Stomach (tissue), 9 donors: Measurements from ENCODE around the gene ITGB2. TPM values are rescaled to one million over a fixed set of nuclear protein-coding genes. Genes with fewer than 3 reads are reported as not detected.

Source experiments
- DNase-seq, 2 donors: peaks; one replicate each; pipeline versions ENCODE4 v3.0.0 to v3.0.0-alpha.2; 2013 to 2019
- H3K27ac ChIP-seq, 5 donors: fragments of 200-600 bp in 4 of 5; sonication (generic) in 4 of 5; one replicate each; pipeline ENCODE4 v1.5.1; 2013 to 2019; ENCODE audit warnings: mild to moderate bottlenecking in 1 of 5, moderate library complexity in 1 of 5
- H3K27me3 ChIP-seq, 3 donors: fragments of 200-600 bp; sonication (generic); one replicate each; pipeline ENCODE4 v1.5.1; 2017 to 2019; ENCODE audit warnings: mixed run types in 1 of 3
- H3K36me3 ChIP-seq, 4 donors: fragments of 200-600 bp; sonication (generic); 1 replicate in 3 of 4; 2 replicates in 1 of 4; pipeline ENCODE4 v1.5.1; 2016 to 2019
- H3K4me1 ChIP-seq, 4 donors: fragments of 200-600 bp; sonication (generic); one replicate each; pipeline ENCODE4 v1.5.1; 2016 to 2019
- H3K4me3 ChIP-seq, 4 donors: fragments of 200-600 bp; sonication (generic) in 3 of 4; one replicate each; pipeline ENCODE4 v1.5.1; 2016 to 2019; ENCODE audit warnings: mild to moderate bottlenecking in 1 of 4
- H3K9me3 ChIP-seq, 4 donors: fragments of 200-600 bp; sonication (generic); one replicate each; pipeline ENCODE4 v1.5.1; 2016 to 2019
- CTCF ChIP-seq, 7 experiments: fragments of 450-650 bp in 4 of 7; fragments of 200-600 bp in 3 of 7; sonication (generic) in 3 of 7; IDR thresholded peaks; one replicate each; pipeline ENCODE4 v1.5.1; 2016 to 2019; ENCODE audit warnings: antibody characterized with exemption in 7 of 7, control low read depth in 2 of 7, mild to moderate bottlenecking in 1 of 7
- EP300 ChIP-seq: sonication (generic); formaldehyde crosslinking; IDR thresholded peaks from one replicate; pipeline ENCODE4 v1.6.1; 2017; ENCODE audit warnings: antibody characterized with exemption
- POLR2A ChIP-seq, 4 donors: fragments of 450-650 bp; IDR thresholded peaks; one replicate each; pipeline ENCODE4 v1.6.1; 2016; ENCODE audit warnings: antibody characterized with exemption in 4 of 4, control low read depth in 2 of 4, mild to moderate bottlenecking in 1 of 4, moderate library complexity in 1 of 4
- POLR2AphosphoS5 ChIP-seq, 3 donors: sonication (generic); formaldehyde crosslinking; IDR thresholded peaks; one replicate each; pipeline ENCODE4 v1.6.1; 2016; ENCODE audit warnings: antibody characterized with exemption in 3 of 3
- WGBS, 5 donors: extraction: QIAGEN DNeasy Blood & Tissue Kit in 3 of 5; methylation state at CpG; one replicate each; pipeline versions ENCODE4 v1.1.5 to v1.1.7; 2013 to 2018; 5-methylcytosine and 5-hydroxymethylcytosine counted together
- intact Hi-C: fragments of 100-400 bp; cut with DNase I; formaldehyde crosslinking; loops from one replicate; pipeline ENCODE4 v1.15.1; 2023; ENCODE audit warnings: low total_unique reads
- polyA plus RNA-seq, 3 donors: library from polyadenylated mRNA; stranded (reverse); fragments of 200-250 nt; gene quantifications; one replicate each; pipeline ENCODE4 v1.2.3, GENCODE V29; 2013
- total RNA-seq, 5 donors: library from RNA; depleted of rRNA; stranded (reverse); fragments of >200 nt; gene quantifications; one replicate each; pipeline versions ENCODE4 v1.1.0 to v1.2.3, GENCODE V29; 2014 to 2016
- donor health status: healthy with polysubstance abuse.
- donor health status: Bipolar disorder and iron deficiency.
- donor health status: healthy.

ITGB2 gene
- total and polyA plus RNA-seq, 8 donors, result 3.5 to 72.2 (median 15.1) TPM

DNA sequence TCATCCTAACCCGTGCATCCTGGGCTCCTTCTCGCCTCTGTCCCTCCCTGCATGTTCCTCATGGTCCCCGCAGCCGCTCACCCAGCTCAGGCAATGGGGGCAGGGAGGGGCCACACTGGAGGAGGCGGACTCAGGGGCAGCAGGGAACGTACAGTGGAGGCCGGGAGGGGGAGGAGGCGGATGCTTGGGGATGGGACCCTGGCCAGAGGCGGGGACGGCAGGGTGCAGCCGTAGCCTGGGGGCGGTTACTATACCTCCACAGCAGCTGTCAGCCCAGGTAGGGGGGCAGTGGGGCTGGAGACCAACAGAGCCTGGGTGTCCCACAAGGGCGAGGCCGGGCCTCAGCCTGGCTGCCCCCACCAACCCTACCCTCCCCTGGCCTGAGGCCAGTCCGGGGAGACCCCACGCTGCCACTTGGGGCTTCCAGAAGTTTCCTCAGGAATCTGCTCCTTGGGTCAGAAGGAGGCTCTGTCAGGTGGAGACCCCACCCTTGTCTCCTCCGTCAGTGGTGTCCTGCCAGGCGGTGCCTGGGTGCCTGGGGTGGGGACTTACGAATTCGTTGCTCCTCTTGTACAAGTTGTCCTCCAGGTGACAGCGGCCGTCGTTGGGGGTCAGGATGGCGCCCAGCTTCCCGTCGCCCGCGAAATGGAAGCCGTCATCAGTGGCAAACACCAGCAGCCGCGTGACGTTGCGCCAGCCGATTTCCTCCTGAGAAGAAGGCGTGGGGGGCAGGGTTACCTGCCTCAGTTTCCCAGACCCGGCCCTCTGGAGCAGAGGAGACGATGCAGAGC is 20.7 kb downstream of the ITGB2 start:
- Histone ChIP-seq H3K4me1 (peaks cover 0 to 17% (median 11%) of the 10 kb centered on the region in 4 donors), H3K27me3 (peaks cover 0 to 25% (median 0%) of the 10 kb centered on the region in 3 donors), H3K9me3 (no peaks in the 10 kb centered on the region), H3K36me3 (peaks cover 0 to 51% (median 19%) of the 10 kb centered on the region in 4 donors), H3K4me3 (no peak overlapping the region), H3K27ac (no peak overlapping the region)
- intact Hi-C loops, result no loop called here
- no peak for DNase-seq
- TF ChIP-seq EP300, result no peak
- WGBS, 5 donors, result 85 to 92% (median 88%) methylated on average over 27 to 37 of the region's 37 CpGs

- DNase-seq, result no peak
- 72 to 89% (median 76%) methylated on average over 37 to 49 of the region's 49 CpGs for WGBS, 5 donors
- no peaks in the 10 kb centered on the region for H3K9me3 ChIP-seq
- H3K27ac ChIP-seq, result no peak overlapping the region
- H3K4me1 ChIP-seq, result peaks cover 0 to 17% (median 10%) of the 10 kb centered on the region in 4 donors
- H3K27me3 ChIP-seq, result peaks cover 0 to 33% (median 0%) of the 10 kb centered on the region in 3 donors
- no peak for TF ChIP-seq CTCF (IDR thresholded peaks at IDR 0.05)
- TF ChIP-seq POLR2A (IDR thresholded peaks at IDR 0.05), result no peak
- TF ChIP-seq EP300, result no peak
- no peak for TF ChIP-seq POLR2AphosphoS5 (IDR thresholded peaks at IDR 0.05)
- H3K36me3 ChIP-seq, result peaks cover 0 to 49% (median 19%) of the 10 kb centered on the region in 4 donors
- intact Hi-C loops, result no loop called here
- H3K4me3 ChIP-seq, result no peak overlapping the region
Measured at GRCh38 chr21:44898851-44899767, 21.6 kb downstream of the ITGB2 start.

DNA sequence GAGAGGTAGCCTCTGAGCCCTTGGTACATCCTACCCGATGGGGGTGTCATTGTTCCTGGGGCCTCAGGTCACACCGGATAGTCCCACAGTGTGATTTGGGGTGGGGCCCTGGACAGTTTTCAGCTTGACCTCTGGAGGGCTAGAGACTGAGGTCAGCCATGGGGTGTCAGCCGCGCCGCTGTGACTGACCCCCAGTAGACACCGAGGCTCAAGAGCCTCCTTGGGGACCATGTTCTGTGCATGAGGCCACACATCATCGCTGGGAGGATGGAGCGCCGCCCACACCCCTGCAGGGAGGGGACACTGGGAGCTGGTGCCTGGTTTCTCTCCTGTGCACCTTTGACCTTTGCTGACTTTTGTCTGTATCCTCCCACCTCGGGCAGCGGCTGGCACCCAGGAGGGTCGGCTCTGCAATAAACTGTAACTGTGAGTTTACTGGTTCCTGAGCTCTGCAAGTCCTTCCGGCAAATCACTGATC is 22.6 kb downstream of the ITGB2 start:
- Histone ChIP-seq H3K4me1 (peaks cover 0 to 9% (median 3%) of the 10 kb centered on the region in 4 donors), H3K9me3 (no peaks in the 10 kb centered on the region), H3K36me3 (peaks cover 0 to 42% (median 19%) of the 10 kb centered on the region in 4 donors), H3K4me3 (no peak overlapping the region), H3K27me3 (peaks cover 0 to 40% (median 0%) of the 10 kb centered on the region in 3 donors), H3K27ac (no peak overlapping the region)
- WGBS, 5 donors, result 75 to 84% (median 81%) methylated on average over 10 to 13 of the region's 13 CpGs
- intact Hi-C loops, result no loop called here
- TF ChIP-seq POLR2A (IDR thresholded peaks at IDR 0.05) (no peak), CTCF (IDR thresholded peaks at IDR 0.05) (no peak), EP300 (no peak), POLR2AphosphoS5 (IDR thresholded peaks at IDR 0.05) (no peak)
- DNase-seq, result no peak

- TF ChIP-seq POLR2AphosphoS5 (IDR thresholded peaks at IDR 0.05) (peak in 1 of 3 donors; percentile 19), POLR2A (IDR thresholded peaks at IDR 0.05) (no peak)
- peaks cover 0 to 39% (median 19%) of the 10 kb centered on the region in 4 donors for H3K36me3 ChIP-seq
- H3K27me3 ChIP-seq, result peaks cover 0 to 40% (median 0%) of the 10 kb centered on the region in 3 donors
- no peak overlapping the region for H3K27ac ChIP-seq
- no peaks in the 10 kb centered on the region for H3K9me3 ChIP-seq
- no peak overlapping the region for H3K4me3 ChIP-seq
- H3K4me1 ChIP-seq, result peaks cover 0 to 9% (median 0%) of the 10 kb centered on the region in 4 donors
- DNase-seq, result peak; percentile 43 to 56
- intact Hi-C loops, result no loop called here
- 47 to 73% (median 67%) methylated on average over 3 to 21 of the region's 21 CpGs for WGBS, 5 donors
Measured at GRCh38 chr21:44897326-44898010, 23.2 kb downstream of the ITGB2 start.
